HepG2 (cell line): ENCODE results near the gene P4HTM. TPM values are rescaled to one million over a fixed set of nuclear protein-coding genes. Genes with fewer than 3 reads are reported as not detected.

Experiments
- AGO1 ChIP-seq: fragments of 200-400 bp; formaldehyde crosslinking; IDR thresholded peaks from 2 replicates; pipeline ENCODE4 v1.6.1; 2017; ENCODE audit warnings: mild to moderate bottlenecking, low read depth, low read length, moderate library complexity; ENCODE audit not compliant: poor library complexity, severe bottlenecking
- BRD4 ChIP-seq: sonication (generic); formaldehyde crosslinking; IDR thresholded peaks from 2 replicates; pipeline ENCODE4 v1.4.0; 2020; ENCODE audit warnings: missing genetic modification reagents
- EHMT2 ChIP-seq: fragments of 200-600 bp; sonication (generic); IDR thresholded peaks from 2 replicates; pipeline ENCODE4 v1.7.0; 2017; ENCODE audit warnings: antibody characterized with exemption, low read depth, low read length, borderline replicate concordance
- ELF1 ChIP-seq: sonication (generic); formaldehyde crosslinking; IDR thresholded peaks from 2 replicates; pipeline ENCODE4 v1.4.0; 2020; ENCODE audit warnings: missing genetic modification reagents
- IKZF1 ChIP-seq: fragments of 450-650 bp; IDR thresholded peaks from 2 replicates; pipeline ENCODE4 v1.7.1; 2016
- JDP2 ChIP-seq: sonication (generic); formaldehyde crosslinking; IDR thresholded peaks from 2 replicates; pipeline ENCODE4 v1.8.1; 2022; ENCODE audit warnings: missing genetic modification reagents, borderline replicate concordance
- KDM6A ChIP-seq: IDR thresholded peaks from 2 replicates; pipeline ENCODE4 v1.6.1; 2016; ENCODE audit warnings: low read depth
- KLF12 ChIP-seq: sonication (generic); formaldehyde crosslinking; IDR thresholded peaks from 2 replicates; pipeline ENCODE4 v1.4.0; 2020; ENCODE audit warnings: missing genetic modification reagents, borderline replicate concordance
- MAFF ChIP-seq: IDR thresholded peaks from 2 replicates; pipeline ENCODE4 v1.6.1; 2011; ENCODE audit warnings: low read depth, low read length, improper control_type of control experiment
- NCOA1 ChIP-seq: sonication (generic); formaldehyde crosslinking; IDR thresholded peaks from 2 replicates; pipeline ENCODE4 v1.9.0; 2021; ENCODE audit warnings: missing genetic modification reagents
- POLR2G ChIP-seq: fragments of 200-400 bp; formaldehyde crosslinking; IDR thresholded peaks from 2 replicates; pipeline ENCODE4 v1.6.1; 2018; ENCODE audit warnings: mild to moderate bottlenecking, low read depth, low read length, moderate library complexity
- RFXAP ChIP-seq: sonication (generic); formaldehyde crosslinking; IDR thresholded peaks from 2 replicates; pipeline ENCODE4 v1.4.0; 2020; ENCODE audit warnings: missing genetic modification reagents, borderline replicate concordance
- SALL2 ChIP-seq: sonication (generic); formaldehyde crosslinking; IDR thresholded peaks from 2 replicates; pipeline ENCODE4 v1.8.1; 2023; ENCODE audit warnings: mild to moderate bottlenecking, missing genetic modification reagents, inconsistent platforms
- SCMH1 ChIP-seq: sonication (generic); formaldehyde crosslinking; IDR thresholded peaks from 2 replicates; pipeline ENCODE4 v1.9.0; 2021; ENCODE audit warnings: missing genetic modification reagents, mild to moderate bottlenecking, borderline replicate concordance
- TGIF2 ChIP-seq: IDR thresholded peaks from 2 replicates; pipeline ENCODE4 v1.6.1; 2016; ENCODE audit warnings: control low read depth, missing compliant biosample characterization
- ZMAT3 ChIP-seq: sonication (generic); formaldehyde crosslinking; conservative IDR thresholded peaks from 2 replicates; pipeline ENCODE4 v1.7.0; 2021; ENCODE audit warnings: missing genetic modification reagents
- ZNF337 ChIP-seq: sonication (generic); formaldehyde crosslinking; IDR thresholded peaks from 2 replicates; pipeline ENCODE4 v1.5.1; 2020; ENCODE audit warnings: missing genetic modification reagents, low read depth, mild to moderate bottlenecking, borderline replicate concordance
- ZNF431 ChIP-seq: sonication (generic); formaldehyde crosslinking; IDR thresholded peaks from 2 replicates; pipeline ENCODE4 v1.9.0; 2022; ENCODE audit warnings: missing genetic modification reagents, low read depth, mild to moderate bottlenecking, borderline replicate concordance
- ZNF597 ChIP-seq: sonication (generic); formaldehyde crosslinking; IDR thresholded peaks from 2 replicates; pipeline ENCODE4 v1.5.0; 2020; ENCODE audit warnings: missing genetic modification reagents
- ZNF629 ChIP-seq: sonication (generic); formaldehyde crosslinking; conservative IDR thresholded peaks from 2 replicates; pipeline ENCODE4 v1.5.0; 2020; ENCODE audit warnings: missing genetic modification reagents
- ZNF704 ChIP-seq: sonication (generic); formaldehyde crosslinking; IDR thresholded peaks from 2 replicates; pipeline ENCODE4 v1.8.1; 2023; ENCODE audit warnings: mild to moderate bottlenecking, inconsistent platforms, moderate library complexity, missing genetic modification reagents, borderline replicate concordance
- polyA plus RNA-seq, 8 experiments: library from polyadenylated mRNA; depleted of rRNA in 3 of 8; stranded (reverse) in 7 of 8; unstranded in 1 of 8; fragments of >200 nt; fragmentation: Illumina TruSeq in 4 of 8; extraction: Trizol in 4 of 8; gene quantifications; 2 replicates each; pipeline versions ENCODE4 v1.2.1 to v1.2.3, GENCODE V29; 2011 to 2016; ENCODE audit warnings: low read depth in 4 of 8, missing spikeins in 1 of 8, mixed read lengths in 1 of 8; ENCODE audit not compliant: insufficient read depth in 1 of 8
- total RNA-seq, 5 experiments: library from RNA; depleted of rRNA; stranded (reverse); fragments of >200 nt; fragmentation: Illumina TruSeq; extraction: Trizol; gene quantifications; 2 replicates each; pipeline ENCODE4 v1.2.3, GENCODE V29; 2016; ENCODE audit warnings: low read depth in 1 of 5
- TF ChIP-seq, protein P1 (sequence below): sonication (generic); formaldehyde crosslinking; IDR thresholded peaks from 2 replicates; pipeline ENCODE4 v1.5.1; 2020; ENCODE audit warnings: mild to moderate bottlenecking, missing genetic modification reagents, moderate library complexity
- TF ChIP-seq, protein P2 (sequence below): sonication (generic); formaldehyde crosslinking; IDR thresholded peaks from 2 replicates; pipeline ENCODE4 v1.4.0; 2020; ENCODE audit warnings: missing genetic modification reagents
- TF ChIP-seq, protein P3 (sequence below): sonication (generic); formaldehyde crosslinking; conservative IDR thresholded peaks from 2 replicates; pipeline ENCODE4 v1.4.0; 2020; ENCODE audit warnings: missing genetic modification reagents

P4HTM gene
- total and polyA plus RNA-seq, 2 of the 13 experiments (the other 11 are each of a cell fraction or from before 2014, with no cell fraction given), result 0.01 TPM; not detected in 1

DNA sequence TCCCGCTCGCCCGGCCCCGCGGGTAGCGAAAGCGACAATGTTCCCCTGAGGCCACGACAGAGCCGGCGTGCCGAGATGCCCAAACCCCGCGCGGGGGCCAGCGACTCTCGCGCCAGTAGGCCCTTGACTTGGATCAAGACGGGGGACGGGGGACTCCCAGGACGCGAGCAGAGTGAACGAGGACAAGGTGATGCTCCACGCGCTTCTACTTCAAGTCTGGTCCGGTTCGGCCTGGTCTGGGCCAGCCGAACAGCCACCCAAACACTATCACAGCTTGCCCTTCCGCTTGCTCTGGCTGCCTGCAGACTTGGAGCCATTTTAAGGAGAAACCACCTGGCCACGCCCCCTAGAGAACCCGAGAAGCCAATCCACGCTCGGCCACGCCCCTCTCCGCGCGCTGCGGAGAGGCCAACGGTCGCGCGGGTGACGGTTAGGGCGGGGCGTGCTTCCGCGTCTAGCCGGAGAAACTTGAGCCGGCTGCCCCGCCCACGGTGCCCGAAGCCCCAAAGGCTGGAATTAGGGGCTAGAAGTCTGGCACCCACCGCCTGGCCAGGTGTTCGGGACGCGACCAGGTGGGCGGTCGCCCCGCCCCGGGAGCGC, 31.3 kb downstream of the P4HTM start (continued):
- TF ChIP-seq, protein P1, sequence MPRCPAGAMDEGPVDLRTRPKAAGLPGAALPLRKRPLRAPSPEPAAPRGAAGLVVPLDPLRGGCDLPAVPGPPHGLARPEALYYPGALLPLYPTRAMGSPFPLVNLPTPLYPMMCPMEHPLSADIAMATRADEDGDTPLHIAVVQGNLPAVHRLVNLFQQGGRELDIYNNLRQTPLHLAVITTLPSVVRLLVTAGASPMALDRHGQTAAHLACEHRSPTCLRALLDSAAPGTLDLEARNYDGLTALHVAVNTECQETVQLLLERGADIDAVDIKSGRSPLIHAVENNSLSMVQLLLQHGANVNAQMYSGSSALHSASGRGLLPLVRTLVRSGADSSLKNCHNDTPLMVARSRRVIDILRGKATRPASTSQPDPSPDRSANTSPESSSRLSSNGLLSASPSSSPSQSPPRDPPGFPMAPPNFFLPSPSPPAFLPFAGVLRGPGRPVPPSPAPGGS (CRISPR knock-in tag), result no peak; the same call in 1 of the 2 replicates
- TF ChIP-seq MAFF, result no peak
- TF ChIP-seq ZNF337 (CRISPR knock-in tag), result no peak
- peak; percentile 98; the same call in 1 of the 2 replicates for TF ChIP-seq KLF12 (CRISPR knock-in tag)
- no peak for TF ChIP-seq TGIF2 (CRISPR knock-in tag)
- no peak for TF ChIP-seq KDM6A
- no peak for TF ChIP-seq EHMT2
- TF ChIP-seq ZNF431 (CRISPR knock-in tag), result peak; percentile 53; the same call in 1 of the 2 replicates
- TF ChIP-seq BRD4, result no peak
- TF ChIP-seq ZNF597, result no peak
- no peak for TF ChIP-seq SCMH1
- peak; percentile 85 for TF ChIP-seq SALL2 (CRISPR knock-in tag)
- 0 out of 2 replicates have a peak, but pooled peaks have one; percentile 17 for TF ChIP-seq RFXAP (CRISPR knock-in tag)
- TF ChIP-seq, protein P2, sequence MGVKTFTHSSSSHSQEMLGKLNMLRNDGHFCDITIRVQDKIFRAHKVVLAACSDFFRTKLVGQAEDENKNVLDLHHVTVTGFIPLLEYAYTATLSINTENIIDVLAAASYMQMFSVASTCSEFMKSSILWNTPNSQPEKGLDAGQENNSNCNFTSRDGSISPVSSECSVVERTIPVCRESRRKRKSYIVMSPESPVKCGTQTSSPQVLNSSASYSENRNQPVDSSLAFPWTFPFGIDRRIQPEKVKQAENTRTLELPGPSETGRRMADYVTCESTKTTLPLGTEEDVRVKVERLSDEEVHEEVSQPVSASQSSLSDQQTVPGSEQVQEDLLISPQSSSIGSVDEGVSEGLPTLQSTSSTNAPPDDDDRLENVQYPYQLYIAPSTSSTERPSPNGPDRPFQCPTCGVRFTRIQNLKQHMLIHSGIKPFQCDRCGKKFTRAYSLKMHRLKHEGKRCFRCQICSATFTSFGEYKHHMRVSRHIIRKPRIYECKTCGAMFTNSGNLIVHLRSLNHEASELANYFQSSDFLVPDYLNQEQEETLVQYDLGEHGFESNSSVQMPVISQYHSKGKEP (CRISPR knock-in tag), result peak; percentile 84; the same call in 1 of the 2 replicates
- TF ChIP-seq, protein P3, sequence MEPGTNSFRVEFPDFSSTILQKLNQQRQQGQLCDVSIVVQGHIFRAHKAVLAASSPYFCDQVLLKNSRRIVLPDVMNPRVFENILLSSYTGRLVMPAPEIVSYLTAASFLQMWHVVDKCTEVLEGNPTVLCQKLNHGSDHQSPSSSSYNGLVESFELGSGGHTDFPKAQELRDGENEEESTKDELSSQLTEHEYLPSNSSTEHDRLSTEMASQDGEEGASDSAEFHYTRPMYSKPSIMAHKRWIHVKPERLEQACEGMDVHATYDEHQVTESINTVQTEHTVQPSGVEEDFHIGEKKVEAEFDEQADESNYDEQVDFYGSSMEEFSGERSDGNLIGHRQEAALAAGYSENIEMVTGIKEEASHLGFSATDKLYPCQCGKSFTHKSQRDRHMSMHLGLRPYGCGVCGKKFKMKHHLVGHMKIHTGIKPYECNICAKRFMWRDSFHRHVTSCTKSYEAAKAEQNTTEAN (CRISPR knock-in tag), result no peak
- no peak; the same call in 1 of the 2 replicates for TF ChIP-seq ZMAT3
- no peak for TF ChIP-seq JDP2
- TF ChIP-seq ZNF704 (CRISPR knock-in tag), result peak; percentile 68
- no peak for TF ChIP-seq NCOA1
- TF ChIP-seq ZNF629 (CRISPR knock-in tag), result no peak
- TF ChIP-seq ELF1, result peak; percentile 92
- TF ChIP-seq IKZF1, result no peak
- peak; percentile 99 for TF ChIP-seq POLR2G
- peak; percentile 23 for TF ChIP-seq AGO1
